Fibroblast of upper back skin (primary cell): Measurements from ENCODE around the gene LRFN2.

Experiments used
- DNase-seq: peaks from one replicate; pipeline ENCODE4 v3.0.0-alpha.2; 2013

Gene LRFN2

GRCh38 chr6:40369042-40369441, 218.1 kb downstream of the LRFN2 start:
- no peak for DNase-seq

- DNase-seq = no peak
These were observed 224.3 kb downstream of the LRFN2 start for GRCh38 chr6:40362859-40363258.

DNA sequence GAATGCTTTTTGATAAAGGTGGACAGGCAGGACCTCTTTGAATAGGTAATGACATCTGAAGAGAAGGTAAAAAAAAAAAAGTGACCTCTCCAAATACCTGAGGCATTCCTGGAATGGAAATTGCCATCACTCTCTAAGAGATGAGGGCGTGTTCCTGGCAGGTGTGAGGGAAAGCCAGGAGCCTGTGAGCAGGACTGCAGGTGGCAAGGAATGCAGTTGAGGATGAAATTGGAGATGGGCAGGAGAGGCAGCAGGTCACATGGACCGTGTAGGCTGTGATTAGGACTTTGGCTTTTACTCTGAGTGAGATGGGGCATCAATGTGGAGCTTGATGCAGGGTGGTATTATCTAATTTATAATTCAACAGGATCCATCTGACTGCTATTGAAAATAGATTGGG, 227.4 kb downstream of the LRFN2 start:
- no peak for DNase-seq

- DNase-seq = no peak
These were observed 228.4 kb downstream of the LRFN2 start for GRCh38 chr6:40358473-40359460.

GRCh38 chr6:40356242-40356910, 230.8 kb downstream of the LRFN2 start:
- DNase-seq = peak; percentile 73

- DNase-seq = no peak
These were observed 231.6 kb downstream of the LRFN2 start for GRCh38 chr6:40355532-40355931.

- DNase-seq = no peak
These were observed 232.1 kb downstream of the LRFN2 start for GRCh38 chr6:40355066-40355465.

- no peak for DNase-seq
These were observed 233.2 kb downstream of the LRFN2 start for GRCh38 chr6:40353967-40354452.

- no peak for DNase-seq
These were observed 233.8 kb downstream of the LRFN2 start for GRCh38 chr6:40353197-40353966.

GRCh38 chr6:40352527-40353170, 234.5 kb downstream of the LRFN2 start:
- DNase-seq = peak; percentile 49

GRCh38 chr6:40352006-40352405, 235.2 kb downstream of the LRFN2 start:
- DNase-seq = peak; percentile 33

GRCh38 chr6:40350747-40351217, 236.4 kb downstream of the LRFN2 start:
- DNase-seq = no peak

DNA sequence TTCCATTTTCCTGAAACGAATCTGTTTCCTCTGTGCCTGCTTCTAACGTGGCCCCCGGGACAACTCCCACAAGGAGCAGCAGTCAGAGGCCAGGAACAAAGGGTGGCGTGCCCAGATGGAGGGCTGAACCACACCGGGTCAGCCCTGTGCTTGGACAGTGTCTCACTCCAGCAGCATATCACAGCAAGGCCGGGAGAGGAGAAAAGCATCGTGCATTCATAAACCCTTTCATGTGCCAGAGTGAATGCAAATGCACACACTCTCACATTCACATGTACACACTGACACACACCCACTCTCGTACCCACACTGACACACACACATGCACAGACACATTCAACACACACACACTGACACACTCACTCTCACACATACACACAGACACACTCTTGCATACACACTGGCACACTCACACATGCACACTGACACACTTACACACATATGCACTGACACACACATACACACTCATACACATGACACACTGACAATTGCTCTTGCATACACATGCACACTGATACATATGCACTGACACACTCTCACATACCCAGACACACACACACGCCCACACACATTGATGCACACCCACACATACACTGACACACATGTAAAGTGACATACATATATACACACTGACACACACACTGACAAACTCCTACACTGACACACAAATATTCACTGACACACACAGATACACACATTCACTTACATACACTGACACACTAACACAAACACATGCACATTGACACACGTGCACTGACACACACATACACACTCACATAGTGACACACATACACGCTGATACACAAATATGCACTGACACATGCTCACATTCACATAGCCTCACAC, 237.0 kb downstream of the LRFN2 start:
- no peak for DNase-seq

- DNase-seq = peak; percentile 78
These were observed 237.9 kb downstream of the LRFN2 start for GRCh38 chr6:40349123-40349900.

DNA sequence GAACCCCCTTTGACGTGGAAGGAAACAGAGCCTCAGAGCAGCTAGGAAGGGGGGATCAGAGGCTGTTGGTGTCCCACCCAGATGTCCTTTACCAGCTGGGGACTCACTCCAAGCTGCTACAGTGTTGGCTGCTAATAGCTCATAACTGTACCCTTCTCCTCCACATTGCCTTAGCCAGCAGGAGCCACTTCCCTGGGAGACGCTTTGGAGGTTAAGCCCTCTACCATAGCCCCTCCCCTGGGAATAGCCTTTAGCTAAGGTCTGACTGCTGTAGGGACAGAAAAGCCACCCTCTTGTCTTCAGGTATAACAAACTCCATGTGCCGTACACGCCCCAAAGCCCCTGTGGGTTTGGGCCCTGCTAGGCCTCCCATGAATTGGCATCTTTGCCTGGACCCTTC, 238.6 kb downstream of the LRFN2 start:
- no peak for DNase-seq

DNA sequence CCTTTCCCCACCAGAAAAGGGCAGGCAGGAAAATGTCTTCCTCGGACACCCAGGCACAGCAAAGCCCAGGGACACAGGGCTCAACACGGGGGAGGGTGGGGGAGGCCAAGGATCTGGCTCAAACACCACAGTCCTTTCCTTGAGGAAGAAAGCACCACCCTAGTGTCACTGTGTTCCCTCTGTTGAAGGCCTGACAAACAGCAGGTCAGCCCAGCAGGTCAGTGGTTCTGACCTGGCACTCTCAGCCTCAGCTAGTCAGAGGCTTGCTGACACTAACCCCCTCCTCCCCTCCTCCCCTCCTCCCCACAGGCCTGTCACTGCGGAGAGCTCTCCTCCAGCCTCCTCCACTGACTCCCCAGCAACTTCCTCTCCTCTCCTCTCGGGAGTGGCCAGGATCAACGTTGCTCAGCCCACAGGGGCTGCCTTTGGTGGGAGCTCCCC, 239.6 kb downstream of the LRFN2 start:
- DNase-seq = peak; percentile 17

DNA sequence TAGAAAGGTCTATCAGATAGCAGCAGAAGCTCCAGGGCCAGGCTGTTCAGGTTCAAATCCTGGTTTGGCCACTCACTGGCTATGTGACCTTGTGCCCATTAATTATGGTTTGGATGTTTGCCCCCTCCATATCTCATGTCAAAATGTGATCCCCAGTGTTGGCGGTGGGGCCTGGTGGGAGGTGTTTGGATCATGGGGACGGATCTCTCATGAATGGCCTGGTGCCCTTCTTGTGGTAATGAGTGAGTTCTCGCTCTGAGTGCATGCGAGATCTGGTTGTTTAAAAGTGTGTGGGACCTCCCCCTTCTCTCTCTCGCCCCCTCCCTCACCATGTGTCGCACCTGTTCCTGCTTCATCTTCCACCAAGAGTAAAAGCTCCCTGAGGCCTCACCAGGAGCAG, 240.9 kb downstream of the LRFN2 start:
- DNase-seq = no peak

DNA sequence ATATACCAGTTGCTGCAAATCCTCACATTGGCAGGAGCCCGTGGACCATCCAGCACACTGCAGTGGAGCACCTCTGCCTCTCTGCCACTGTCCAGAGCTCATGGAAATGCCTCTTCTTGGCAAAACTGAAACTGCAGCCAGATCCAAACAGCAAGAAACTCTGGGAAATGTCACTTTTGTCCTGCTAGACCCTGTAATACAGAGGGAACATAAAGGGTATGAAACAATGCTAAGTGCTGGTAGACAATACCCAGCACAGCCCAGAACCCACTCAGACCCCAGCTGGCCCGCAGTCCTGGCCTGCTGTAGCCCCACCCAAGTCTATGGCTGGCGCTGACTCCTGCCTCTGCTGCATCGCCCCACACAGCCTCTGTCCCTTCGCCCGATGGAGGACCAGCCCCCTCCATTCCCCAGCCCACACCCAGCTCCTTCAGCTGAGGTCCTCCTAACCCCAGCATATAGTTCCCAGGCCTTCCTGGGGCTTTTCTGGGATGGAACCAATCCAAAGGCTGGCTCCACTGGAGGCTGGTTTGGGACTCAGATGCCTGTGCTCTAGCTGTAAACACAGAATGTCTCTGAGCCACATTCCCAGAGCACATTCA, 242.5 kb downstream of the LRFN2 start:
- DNase-seq = no peak

- DNase-seq = no peak
These were observed 243.1 kb downstream of the LRFN2 start for GRCh38 chr6:40343877-40344565.
